GM19324 (cell line): ENCODE data around the gene OSBPL1A.
"Not testable (repeated sequence)": the region's sequence is repeated elsewhere in the genome, so short reads cannot be mapped to it uniquely, and the experiment has no call there.

Source experiments
- ATAC-seq: cut with Tn5 transposase; IDR thresholded peaks from one replicate; pipeline ENCODE4 v1.9.1; 2021; ENCODE audit warnings: mild to moderate bottlenecking, moderate library complexity; ENCODE audit not compliant: unreplicated experiment, low FRiP score

The OSBPL1A gene

DNA sequence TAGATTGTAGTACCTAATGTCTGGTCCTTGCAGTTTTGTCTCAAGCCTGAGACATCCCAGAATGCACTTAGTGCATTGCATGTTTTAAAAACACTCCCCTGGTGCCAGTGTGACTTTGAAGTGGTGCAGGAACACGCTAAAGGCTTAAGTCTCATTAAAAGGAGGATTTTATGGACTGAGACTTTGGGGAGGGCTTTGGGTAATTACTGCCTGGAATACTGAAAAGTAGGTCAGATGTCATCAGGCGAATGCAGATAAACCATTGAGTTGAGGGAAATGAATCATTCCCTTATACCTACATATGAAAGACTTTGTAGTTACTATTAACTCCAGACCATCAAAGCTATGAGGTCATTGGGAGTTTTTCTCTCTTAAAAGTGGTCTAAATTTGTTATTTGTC is 3.0 kb upstream of the OSBPL1A start:
- ATAC-seq, result no peak

DNA sequence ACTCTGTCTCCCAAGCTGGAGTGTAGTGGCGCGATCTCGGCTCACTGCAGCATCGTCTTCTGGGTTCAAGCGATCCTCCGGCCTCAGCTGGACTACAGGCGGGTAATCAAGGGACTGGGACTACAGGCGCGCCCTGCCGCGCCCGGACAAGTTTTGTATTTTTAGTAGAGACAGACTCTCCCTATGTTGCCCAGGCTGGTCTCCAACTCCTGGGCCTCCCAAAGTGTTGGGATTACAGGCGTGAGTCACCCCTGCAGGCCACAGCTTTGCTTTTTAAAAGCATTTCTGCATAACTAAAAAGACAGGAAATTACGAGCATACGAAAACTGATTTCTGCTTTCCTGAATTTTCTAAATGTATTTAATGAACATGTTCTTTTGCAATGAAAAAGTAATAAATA is 916 bp upstream of the OSBPL1A start:
- ATAC-seq, result no peak

DNA sequence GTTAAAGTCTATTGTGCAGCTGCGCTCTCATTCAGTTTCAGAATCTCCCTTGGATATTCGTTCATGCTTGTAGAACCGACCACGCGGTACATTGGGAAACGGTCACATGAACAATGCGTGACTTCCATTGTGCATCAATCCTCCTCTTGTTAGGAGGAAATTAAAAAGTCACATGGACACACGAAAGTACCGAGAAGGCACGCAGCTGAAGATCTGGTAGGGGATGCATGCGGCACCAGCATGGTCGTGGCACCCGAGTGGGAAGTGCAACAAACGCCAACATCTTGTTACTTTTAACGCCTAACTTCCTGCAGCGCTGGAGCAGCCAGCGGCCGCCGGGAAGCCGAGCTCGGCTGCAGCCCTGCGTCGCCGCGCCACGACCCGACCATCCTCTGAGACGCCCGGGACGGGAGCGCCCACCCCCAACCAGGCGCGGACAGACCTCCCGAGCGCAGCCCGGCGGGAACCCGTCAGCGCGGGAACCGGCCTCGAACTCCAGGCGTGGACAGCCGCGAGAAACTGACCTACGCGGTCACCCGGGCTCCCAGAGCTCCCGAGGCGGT is 412 bp downstream of the OSBPL1A start:
- ATAC-seq, result no peak

DNA sequence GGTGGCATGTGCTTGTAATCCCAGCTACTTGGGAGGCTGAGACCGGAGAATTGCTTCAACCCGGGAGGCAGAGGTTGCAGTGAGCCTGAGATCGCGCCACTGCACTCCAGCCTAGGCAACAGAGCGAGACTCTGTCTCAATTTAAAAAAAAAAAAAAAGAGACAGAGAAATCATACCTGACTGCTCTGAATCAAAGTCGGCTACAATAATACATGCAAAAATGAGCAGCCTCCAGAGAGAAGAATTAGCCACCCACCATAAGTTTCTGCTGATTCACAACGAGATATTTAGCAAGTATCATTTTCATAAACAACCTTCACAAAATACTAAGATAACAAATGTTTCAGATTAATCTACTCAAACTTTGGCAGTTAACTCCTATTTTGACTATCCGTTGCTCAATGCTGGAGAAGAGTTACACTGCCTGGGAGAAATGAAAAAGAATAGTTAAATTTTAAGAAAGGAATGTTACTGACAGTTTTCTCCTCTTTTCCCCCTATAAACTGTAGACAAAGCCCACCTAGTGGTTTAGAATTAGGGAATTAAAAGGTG is 1.5 kb downstream of the OSBPL1A start:
- no peak for ATAC-seq

DNA sequence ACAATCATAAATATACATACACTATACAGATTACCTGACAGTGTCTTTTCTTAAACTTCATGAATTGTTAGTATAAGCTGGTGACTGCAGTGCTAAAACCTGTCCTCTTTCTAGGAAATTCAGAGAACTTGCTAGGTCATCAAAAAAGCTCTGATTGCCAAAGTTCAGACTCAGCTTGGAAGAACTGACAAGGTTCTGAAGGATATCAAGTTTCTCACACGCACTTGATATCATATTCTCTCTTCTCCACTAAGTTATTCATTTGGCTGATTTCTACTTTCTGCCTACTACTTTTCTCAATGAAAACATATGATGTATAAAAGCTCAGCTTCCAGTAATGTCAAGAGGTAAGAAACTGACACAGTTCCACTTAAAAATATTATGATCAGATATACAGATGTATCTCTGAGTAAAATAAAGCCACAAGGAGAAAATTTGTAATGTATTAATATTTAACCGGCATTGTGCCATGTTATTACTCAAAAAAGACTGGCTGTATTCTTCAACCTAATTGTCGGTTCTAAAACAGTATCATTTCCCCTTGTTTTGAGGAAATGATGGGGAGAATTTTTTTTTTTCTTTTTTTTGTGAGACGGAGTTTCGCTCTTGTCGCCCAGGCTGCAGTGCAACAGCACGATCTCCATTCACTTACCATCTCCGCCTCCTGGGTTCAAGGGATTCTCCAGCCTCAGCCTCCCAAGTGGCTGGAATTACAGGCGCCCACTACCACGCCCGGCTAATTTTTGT is 2.4 kb downstream of the OSBPL1A start:
- no peak for ATAC-seq

DNA sequence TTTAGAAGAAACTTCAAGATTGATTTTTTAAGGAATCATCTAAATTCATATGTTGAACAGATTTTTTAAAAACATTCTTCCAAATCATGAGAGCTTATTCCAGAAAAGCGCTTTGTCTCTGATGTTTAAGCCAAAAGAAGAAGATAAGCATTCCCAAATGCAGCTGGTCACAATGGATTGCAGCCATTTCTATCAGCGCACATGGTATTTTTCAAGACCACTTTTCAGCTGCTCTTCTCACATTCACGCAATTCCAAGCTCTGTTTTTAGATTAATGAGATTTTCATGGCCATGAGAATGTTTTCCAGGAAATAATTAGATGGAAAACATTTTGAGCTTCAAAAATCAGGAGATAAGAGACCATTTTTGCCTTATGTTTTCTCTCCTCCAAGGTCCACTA is 8.7 kb downstream of the OSBPL1A start:
- no peak for ATAC-seq

DNA sequence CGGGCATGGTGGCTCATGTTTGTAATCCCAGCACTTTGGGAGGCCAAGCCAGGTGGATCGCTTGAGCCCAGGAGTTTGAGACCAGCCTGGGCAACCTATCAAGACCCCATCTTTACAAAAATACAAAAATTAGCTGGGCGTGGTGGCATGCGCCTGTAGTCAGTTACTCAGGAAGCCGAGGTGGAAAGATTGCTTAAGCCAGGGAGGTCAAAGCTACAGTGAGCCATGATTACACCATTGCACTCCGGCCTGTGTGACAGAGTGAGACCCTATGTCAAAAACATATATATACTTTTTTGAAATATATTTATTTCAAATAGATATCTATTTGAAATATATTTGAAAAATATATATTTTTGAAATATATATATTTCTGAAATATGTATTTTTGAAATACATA is 10.9 kb downstream of the OSBPL1A start:
- ATAC-seq, result no peak

DNA sequence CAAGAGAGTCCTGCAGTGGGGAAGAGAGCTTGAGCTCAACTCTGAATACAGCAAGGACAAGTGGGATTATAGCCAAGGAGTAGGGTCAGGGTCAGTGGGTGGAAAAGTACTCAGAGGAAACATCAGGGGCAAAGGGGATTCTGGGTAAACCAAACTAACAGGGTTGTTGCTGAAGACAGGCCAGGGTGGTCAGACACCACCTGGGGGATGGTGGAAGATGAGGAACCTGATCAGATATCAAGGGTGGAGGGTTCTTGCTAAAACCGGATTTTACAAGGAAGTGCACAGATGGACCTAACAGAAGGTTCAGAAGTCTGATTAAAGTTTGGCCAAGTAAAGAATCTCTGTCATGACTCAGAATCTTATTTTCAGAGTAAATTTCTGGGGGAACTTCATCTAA is 16.5 kb downstream of the OSBPL1A start:
- no peak for ATAC-seq

DNA sequence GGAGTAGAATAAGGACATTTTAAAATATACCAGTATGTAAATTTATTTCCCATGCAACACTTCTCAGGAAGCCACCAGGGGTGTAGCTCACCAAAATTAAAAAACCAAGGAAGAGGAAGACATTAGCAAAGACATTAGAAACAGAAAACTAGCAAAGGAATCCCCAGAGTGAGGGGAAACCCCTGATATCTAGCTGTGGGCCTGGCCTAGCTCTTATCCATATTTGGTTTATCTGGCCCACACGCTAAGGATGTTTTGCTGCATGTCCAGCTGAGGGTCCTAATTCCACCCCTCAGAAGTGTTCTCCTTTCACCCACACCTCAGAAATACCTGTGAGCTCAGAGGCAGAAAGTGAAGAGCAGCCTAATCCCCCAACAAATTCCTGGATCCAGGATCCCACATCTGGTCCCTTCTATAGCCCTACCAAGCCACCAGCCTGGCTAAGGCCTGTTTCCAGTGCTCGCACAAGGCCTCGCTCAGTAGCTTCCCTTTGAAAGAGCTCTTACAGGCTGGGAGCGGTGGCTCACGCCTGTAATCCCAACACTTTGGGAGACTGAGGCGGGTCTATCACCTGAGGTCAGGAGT is 17.4 kb downstream of the OSBPL1A start:
- ATAC-seq, result no peak

DNA sequence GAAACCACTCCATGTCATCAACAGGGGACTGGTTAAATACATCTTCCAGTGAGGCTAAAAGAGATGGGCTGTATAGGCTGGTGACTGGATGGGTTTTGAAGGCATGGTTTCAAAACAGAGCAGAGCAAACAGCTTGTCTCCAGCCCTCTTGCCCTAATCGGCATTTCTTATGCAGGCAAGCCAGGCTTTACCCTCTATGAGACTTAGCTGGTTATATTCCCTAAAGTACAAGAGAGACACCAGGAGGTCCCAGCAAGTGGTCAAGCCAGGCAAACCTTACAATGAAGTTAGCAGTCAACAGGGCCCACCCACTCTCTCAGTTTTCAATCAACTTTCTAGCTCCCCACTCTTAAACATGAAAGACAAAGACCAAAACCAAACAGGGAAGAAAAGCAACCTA is 19.0 kb downstream of the OSBPL1A start:
- no peak for ATAC-seq

DNA sequence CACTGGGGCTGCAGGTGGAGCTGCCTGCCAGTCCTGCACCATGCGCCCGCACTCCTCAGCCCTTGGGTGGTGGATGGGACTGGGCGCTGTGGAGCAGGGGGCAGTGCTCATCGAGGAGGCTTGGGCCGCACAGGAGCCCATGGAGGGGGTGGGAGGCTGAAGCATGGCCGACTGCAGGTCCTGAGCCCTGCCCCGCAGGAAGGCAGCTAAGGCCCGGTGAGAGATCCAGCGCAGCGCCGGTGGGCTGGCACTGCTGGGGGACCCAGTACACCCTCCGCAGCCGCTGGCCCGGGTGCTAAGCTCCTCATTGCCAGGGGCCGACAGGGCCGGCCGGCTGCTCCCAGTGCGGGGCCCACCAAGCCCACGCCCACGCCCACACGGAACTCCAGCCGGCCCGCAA is 21.1 kb downstream of the OSBPL1A start:
- not testable (repeated sequence) for ATAC-seq

DNA sequence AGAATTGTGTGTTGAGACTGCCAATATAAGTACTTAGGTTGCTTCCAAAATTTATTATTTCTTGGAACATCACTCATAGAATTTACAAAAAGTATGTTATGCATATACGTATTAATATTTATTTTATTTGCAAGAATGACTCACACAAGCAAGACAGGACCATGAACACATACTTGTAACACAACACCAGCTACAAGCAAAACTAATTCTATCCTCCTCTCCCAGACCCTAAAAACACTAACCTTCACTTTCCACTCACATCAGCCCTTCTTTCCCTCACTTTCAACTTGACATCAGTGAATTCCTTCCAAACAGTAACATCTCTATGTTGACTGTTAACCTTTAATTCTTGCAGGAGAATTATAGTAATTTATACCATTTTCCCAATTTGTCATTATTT is 24.3 kb downstream of the OSBPL1A start:
- ATAC-seq, result no peak

DNA sequence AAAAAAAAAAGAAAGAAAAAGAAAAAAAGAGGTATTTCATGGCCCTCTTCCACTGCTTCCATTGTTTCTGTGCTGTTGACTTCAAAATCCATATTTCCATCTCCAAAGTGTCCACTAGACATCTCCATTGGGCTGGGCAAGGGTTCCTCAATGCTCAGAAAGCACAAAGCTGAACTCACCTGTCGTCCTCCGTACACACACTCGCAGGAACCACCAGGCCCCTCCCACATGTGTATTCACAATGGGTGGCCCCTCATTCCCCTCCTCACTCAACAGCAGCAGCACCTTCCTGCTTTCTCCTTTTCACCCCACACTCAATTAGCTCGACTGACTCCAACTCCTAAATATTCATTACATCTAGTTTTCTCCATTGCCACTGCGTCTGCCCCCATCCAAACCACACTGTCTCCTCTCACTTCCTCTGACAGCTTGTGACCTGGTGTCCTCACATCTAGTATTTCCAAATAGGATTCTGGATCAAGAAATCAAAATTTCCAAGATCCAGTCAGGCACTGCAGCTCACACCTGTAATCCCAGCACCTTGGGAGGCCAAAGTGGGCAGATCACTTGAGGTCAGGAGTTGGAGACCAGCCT is 25.2 kb downstream of the OSBPL1A start:
- ATAC-seq, result no peak

DNA sequence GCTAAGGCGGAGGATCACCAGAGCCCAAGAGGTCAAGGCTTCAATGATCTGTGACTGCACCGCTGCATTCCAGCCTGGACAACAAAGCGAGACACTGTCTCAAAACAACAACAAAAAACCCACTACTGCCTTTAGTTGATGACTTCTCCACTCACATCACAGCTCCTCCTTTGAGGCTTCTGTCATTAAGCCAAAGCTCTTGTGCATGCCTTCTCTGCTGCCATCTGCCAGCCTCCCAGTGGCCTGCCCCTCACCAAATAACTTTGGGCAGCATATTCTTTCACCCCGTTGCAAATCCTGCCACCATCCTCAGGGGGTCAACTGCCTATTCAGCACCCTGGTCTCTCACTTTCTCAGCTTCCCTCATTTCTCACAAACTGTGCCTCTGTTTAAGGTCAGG is 27.5 kb downstream of the OSBPL1A start:
- no peak for ATAC-seq

DNA sequence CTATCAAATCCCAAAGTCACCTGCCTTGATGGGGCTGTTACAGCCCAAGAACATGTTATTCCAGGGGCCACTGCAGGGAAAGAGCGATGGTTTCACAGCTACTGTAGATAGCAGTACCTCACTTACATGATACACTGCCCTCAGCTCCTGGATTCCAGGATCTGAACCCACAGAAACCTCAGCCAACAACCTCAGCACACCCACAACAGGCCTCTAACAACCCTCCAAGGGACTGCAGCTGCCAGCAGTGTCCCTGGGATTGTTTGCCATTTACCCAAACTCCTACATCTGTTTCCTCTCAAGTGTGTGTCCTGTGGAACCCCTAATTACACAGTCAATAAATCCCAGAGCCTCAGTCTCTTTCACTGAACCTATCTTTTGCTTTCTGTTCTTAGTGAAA is 28.2 kb downstream of the OSBPL1A start:
- no peak for ATAC-seq

DNA sequence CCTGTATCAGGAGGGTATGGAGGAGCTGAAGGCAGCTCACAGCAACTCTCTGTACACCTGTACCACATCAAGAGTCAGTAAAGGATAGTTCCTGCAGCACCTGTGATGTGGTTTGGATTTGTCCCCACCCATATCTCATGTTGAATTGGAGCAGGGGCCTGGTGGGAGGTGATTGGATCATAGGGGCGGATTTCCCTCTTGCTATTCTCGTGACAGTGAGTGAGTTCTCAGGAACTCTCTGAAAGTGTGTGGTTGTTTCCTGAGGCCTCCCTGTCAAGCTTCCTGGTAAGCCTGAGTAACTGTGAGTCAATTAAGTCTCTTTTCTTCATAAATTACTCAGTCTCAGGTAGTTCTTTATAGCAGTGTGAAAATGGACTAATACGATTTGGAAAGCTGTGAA is 28.9 kb downstream of the OSBPL1A start:
- ATAC-seq, result no peak

DNA sequence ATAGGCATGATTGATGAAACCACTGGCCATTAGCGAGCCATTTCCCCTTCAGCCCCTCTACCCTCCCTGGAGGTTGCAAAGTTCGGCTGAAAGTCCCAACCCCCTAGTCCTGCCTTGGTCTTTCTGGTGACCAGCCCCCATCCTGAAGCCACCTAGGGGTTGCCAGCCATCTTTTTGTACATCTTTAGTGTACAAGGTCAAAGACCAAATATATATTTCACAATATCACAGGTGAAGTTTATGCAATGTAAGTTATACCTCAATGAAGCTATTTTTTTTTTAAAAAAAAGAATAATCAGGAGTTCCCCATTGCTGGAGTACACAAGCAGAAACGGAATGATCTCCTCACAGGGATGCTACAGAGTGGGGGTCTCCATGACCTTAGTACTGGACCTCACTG is 31.3 kb downstream of the OSBPL1A start:
- no peak for ATAC-seq

DNA sequence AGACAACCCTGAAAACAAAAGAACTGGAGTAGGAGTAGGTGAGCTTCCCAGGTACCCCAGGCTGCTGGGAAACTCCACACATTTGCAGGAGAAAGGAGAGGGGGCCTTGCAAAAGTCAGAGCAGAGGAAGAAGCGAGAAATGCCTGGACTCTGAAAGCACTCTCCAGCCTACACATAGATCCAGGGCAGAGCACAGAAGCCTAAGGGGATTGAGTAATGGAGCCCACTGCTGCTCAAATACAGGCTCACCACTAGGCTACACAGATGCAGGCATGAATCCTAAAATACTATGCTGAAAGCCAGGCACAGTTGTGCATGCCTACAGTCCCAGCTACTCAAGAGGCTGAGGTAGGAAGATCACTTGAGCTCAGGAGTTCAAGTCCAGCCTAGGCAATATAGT is 33.4 kb downstream of the OSBPL1A start:
- no peak for ATAC-seq

DNA sequence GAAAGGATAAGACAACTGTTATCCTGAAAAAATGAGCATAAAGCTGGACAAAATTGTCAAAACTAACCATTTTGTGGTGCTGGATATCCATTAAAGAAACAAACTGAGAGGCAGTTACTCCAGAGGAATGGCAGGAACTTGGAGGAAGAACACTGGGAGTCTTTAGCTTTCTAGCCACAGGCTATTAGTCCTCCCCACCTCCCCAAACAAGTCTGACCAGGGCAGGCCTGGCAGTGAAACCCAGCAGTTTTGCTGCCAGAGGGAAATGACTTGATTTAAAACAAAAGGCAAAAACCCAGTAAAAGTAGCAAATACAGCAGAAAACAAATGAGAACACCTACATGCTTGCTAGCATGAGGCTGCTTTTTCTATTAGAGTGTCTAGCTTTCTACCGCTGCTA is 34.9 kb downstream of the OSBPL1A start:
- no peak for ATAC-seq

DNA sequence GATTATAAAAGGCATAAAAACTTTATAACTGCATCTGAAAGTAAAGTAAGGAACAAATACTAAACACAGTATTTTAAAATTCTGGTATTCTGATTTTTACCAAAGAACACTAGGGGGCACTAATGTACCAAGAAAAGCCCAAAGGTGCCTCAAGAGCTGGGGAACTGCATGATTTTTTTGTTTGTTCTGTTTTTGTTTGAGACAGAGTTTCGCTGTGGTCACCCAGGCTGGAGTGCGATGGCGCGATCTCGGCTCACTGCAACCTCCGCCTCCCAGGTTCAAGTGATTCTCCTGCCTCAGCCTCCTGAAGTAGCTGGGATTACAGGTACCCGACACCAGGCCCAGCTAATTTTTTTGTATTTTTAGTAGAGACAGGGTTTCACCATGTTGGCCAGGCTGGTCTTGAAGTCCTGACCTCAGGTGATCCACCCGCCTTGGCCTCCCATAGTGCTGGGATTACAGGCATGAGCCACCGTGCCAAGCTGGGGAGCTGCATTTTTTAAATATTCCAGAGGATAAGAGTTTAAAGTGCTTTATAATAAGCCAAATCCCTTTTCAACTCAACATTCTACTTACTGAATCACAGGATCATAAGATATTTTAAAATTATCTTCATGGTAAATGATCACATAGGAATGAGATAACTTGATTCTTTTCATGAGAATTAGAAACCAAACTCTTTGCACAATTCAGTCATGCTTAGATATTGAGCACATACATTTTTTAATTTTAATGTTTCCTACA is 37.7 kb downstream of the OSBPL1A start:
- not testable (repeated sequence) for ATAC-seq

DNA sequence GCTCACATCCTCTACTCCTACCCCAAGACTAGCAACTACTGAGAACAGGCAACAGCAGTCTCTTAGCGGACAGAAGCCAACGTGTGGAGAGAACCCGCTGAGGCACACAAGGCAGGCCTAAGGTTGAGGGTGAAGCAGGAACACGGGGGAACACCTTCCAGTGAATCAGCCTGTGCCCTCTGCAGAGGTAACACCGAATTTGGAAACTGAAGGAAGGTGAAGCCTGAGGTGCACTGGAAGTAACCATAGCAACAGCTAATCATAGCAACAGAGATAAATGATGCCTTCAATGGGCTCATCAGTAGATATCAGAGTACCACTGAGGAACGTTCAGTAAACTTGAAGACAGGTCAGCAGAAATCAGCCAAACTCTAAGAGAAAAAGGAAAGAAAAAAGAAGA is 43.3 kb downstream of the OSBPL1A start:
- no peak for ATAC-seq
